HL-60/S4 treated with retinoic acid at 250 ng/mL for 4 days and 3 days (cell line): Measurements from ENCODE around the gene OBSL1.

ENCODE experiments used
- in situ Hi-C: fragments of 300-500 bp; cut with MboI; formaldehyde crosslinking; loops from 2 replicates; pipeline ENCODE4 v1.7.0; 2022; ENCODE audit warnings: low sequenced_read_pairs

Gene OBSL1

DNA sequence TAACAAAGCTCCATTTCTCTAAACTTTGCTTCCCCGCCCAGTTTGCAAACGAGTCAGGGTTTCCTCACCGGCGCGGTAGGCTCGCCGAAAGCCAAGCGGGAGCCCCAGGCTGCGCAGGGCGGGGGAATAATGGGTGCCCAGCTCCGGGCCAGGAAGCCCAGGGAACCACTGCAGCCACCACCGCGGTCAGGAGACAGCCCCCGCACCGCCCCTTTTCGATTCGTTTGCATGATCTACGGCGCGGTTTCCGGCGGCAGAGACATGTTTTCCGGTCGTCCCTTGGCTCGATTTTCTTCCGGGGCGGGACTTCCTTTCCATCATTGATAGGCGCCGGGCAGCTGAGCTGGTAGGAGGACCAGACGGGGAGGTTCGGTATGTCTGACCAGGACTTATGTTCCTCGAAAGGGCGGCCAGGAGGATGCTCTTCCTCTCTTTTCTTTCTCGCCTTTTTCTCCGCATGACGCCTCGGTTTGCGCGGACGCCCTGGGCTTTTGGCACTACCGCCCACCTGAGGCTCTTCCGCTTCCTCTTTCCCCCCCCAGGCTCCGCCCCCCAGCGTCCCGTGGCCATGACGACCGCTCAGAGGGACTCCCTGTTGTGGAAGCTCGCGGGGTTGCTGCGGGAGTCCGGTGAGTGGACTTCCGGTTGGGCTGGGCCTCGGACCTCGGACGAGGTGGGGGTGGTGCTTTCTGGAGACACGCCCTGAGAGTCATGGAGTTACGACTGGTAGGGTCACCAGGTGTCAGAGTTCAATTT is 26.4 kb upstream of the OBSL1 start, which contains the start of gene STK11IP:
Gene STK11IP, plus strand, starts transcription at position 306 of the 756 bp plus-strand sequence. Its CDS starts 263 bp downstream, at position 569.
- in situ Hi-C loops, result no loop called here

DNA sequence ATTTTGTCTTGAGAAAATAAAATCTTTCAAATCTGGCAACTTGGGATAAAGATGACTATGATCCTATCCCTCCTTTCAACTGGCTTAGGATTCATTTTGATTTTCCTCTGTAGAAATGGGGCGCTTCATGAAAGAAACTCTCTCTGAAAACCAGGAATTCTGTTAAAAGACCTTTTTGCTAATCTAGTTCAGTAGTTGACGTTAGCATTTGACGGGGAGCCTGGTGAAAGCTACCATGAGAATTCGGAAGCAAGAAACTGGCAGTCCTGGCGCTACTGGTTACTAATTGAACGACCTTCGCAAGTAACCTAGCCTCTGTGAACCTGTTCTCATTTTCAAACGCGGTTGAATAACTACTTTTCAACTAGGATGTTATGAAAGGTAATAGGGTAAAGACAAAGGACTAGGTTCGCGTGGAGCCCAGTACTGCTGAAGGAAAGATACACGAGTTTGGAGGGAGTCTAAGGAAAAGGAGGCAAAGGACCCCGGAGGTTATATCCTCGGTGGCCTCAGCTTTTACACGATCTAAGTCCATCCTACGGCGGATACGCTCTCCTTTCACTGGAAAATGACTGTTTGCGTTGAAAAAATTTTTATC is 25.7 kb upstream of the OBSL1 start:
- in situ Hi-C loops, result no loop called here

DNA sequence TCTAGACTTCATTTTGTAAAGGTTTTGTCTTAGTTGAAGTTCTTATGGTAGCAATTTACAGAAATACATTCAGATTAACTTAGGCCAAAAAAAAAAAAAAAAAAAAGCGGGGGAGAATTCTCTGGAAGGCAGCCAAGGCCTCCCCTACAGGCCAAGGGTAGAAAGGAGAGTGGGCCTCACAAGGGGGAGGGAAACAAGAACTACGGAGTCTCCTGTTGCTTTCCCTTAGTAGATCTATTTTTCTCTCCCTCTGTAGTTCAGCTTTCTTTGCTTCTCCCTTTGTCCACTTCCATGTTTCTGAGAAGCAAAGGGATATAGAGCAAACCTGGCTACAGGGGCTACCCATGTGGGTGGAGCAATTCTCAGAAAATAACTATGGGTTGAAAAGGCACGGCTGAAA is 23.9 kb upstream of the OBSL1 start:
- in situ Hi-C loops, result no loop called here

DNA sequence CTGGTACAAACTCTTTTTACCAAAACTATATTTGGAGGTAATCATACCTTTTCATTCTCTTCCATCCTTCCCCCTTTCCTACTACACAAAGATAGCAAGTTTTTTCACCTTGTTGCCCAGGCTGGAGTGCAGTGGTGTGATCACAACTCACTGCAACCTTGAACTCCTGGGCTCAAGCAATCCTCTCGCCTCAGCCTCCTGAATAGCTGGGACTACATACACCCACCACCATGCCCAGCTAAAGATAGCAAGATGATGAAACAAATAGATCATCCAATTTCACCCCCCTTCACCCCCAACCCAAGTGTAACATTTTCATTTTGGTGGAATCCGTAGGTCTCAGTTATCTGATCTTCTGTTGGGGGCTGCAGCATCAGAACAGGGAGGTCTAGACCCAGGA is 21.8 kb upstream of the OBSL1 start:
- in situ Hi-C loops, result no loop called here

DNA sequence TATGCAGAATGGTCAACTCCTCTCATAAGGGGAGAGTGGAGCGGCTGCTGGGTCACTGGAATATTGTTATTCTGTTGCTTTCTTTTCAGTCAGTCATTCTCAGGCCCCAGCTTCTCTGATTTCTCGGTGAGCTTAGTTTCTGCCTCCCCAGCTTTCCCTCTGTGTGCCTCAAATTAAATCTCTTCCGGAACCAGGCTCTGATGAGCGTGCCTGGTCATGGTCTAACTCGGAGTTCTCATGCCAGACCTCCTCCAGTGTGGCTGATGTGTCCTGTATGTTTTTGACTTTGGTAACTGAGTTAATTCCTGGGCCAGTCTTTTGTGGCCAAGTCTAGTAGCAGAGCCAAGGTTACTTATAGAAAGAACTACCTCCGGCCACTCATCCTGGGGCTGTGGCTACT is 21.4 kb upstream of the OBSL1 start:
- in situ Hi-C loops, result no loop called here

DNA sequence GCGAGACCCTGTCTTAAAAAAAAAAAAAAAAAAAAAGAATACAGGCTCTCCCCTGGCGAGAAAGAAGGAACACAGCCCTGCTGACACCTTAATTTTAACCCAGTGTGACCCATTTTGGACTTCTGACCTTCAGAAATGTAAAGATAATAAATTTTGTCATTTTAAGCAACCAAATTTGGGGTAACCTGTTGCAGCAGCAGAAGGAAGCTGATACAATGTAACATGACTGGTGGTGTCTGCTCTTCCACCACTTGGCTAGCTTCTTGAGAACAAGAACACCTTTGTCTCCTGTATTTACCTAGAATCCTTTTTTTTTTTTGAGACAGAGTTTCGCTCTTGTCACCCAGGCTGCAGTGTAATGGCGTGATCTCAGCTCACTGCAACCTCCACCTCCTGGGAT is 19.8 kb upstream of the OBSL1 start:
- in situ Hi-C loops, result no loop called here

DNA sequence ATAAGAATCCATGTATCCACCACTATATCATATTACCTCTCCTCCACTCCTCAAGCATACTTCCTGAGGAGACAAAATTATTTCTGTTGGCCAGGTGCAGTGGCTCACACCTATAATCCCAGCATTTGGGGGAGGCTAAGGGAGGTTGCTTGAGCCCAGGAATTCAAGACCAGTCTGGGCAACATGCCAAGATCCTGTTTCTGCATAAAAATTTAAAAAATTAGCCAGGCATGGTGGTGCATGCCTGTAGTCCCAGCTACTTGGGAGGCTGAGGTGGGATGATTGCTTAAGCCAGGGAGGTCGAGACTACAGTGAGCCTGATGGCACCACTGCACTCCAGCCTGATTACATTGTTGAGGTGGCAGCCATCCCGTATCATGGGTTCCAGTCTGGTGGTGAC is 10.0 kb upstream of the OBSL1 start:
- in situ Hi-C loops, result no loop called here

DNA sequence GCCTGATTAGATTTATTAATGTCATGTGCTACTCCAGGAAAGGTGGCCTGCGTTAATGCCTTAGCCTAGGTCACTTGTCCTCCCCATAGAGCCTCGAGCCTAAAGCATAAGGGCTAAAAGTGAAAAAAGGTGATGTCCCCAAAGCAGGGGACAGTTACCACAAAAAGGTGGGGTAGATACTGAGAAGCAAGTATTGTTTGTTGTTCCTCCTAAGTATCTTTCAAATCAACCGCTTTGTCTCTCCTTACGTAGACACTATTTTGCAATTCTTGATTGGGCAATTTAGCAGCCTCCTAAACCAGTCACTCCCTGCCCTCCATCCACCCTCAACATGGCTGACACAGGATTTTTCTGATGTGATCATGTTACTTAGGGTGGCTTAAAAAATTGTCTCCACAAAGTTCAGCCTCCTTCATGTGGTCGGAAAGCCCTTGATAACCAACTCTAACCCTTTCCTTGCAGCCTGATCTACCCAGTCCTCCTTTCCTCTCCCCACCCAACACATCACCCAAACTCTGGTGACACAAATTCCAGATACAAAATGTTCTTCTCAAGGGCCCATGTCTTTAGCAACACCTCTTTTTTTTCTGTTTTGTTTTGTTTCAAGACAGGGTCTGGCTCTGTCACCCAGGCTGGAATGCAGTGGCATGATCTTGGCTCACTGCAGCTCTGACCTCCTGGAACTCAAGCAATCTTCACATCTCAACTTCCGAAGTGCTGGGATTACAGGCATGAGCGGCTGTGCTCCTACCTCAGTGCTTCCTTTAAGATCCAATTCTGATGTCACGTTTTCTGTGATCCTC is 7.7 kb upstream of the OBSL1 start:
- in situ Hi-C loops, result no loop called here

DNA sequence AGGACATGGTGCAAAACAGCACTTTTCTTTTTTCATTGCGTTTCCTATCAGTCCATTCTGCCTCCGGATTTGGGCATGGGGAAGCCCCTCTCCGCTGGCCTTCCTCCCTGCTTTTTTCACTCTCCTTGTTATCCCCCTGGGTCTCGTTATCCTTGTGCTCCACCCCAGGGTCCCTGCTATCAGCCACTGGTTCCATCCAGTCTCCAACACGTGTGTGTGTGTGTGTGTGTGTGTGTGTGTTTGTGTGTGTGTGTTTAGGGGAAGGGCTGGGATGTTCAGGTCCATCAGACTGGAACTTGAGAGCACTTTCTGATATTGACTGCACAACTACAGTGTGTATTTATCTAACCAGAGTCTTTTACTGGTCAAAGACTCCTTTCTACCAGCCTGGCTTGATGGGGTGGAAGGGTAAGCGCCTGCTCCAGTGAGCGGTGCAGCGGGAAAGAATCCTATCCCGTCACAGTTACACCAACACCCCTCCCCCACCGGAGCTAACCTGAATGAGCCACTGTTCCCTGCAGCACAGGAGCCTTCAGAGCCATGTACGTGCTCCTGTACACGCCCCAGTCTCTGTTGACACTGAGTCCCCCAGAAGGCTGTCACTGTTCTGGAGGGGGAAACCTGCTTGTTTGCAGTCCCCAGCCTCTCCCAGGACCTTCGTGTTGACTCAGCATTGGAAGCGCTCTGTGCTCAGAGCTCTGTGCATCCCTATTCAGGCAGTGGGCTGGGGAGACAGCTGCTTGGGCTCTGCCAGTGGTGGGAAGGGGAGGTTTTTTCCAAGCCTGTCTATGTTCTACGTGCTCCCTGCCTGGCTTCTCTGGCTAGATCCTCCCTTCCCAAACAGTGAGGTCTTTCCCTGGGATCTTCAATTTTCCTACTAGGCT is 5.4 kb upstream of the OBSL1 start:
- in situ Hi-C loops, result no loop called here

DNA sequence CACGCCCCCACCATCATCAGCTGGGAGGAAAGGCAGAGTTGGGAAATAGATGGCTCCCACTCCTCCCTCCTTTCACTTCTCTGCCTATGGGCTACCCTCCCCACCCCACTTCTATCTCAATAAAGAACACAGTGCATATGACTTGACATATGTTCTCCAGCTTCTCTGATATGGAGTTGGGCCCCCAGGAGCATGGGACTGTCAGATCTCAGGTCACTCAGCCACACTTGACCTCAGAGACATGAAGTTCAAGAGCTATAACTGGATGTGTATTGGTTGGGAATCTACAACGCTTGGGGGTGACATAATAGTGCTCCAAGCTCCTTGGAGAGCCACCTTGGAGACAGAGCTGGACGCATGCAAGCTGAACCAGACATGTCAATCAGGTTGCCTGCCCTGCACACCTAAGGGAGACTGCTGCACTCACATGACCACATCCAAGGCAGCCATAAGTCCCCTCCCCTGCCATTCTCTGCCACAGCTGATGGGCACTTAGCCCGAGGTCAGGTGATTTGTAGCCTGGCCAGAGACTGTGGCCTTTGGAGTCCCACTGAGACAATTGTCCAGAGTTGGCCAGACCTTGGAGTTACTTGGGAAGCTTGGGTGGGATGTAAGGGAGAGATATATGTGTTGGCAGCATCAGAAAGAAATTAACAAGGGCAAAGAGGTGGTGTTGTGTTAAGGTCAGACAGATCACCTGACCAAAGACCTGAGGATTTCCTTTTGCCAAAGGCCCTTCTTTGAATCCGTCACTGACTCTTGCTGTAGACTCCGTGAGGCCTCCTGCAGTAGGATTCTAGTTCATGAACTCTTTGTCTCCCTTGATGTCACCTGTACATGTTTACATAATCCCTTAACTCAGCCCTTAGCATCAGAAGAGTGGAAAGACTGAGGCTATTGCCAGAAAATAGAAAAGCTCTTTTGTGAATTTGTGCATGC is 4.5 kb upstream of the OBSL1 start:
- in situ Hi-C loops, result no loop called here

DNA sequence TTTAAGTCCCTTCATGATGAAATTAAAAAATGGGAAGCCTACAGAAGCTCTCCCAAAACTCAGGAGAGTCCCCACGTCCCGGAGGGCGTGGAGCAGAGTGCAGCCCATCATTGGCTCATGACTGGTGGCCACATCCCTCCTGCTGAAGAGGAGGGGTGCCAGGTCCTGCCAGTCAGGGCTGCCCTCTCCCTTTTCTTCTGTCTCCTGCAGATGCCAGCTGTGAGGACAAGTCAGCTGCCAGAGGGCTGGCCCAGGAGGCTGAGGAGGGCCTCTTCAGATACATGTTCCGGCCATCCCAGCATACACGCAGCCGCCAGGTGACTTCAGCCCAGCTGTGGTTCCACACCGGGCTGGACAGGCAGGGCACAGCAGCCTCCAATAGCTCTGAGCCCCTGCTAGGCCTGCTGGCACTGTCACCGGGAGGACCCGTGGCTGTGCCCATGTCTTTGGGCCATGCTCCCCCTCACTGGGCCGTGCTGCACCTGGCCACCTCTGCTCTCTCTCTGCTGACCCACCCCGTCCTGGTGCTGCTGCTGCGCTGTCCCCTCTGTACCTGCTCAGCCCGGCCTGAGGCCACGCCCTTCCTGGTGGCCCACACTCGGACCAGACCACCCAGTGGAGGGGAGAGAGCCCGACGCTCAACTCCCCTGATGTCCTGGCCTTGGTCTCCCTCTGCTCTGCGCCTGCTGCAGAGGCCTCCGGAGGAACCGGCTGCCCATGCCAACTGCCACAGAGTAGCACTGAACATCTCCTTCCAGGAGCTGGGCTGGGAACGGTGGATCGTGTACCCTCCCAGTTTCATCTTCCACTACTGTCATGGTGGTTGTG is 3.4 kb upstream of the OBSL1 start:
- in situ Hi-C loops, result no loop called here

DNA sequence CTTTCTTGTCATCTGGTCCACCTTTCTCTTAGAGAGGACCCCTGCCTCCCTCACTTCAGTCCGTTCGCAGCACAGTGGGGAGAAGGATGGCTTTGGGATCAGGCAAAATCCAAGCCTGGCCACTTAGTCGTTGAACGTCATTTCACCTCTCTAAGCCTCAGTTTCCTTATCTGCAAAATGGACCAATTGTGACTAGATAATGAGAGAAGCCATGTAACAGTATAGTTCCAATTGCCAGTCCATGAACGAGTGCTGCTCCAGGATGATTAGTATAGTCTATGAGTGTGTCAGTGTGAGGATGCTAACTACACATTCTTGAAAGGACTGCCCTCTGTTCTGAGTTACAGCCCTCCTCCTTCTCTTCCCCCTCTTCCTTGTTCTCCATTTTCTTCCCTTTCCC is 1.8 kb upstream of the OBSL1 start:
- in situ Hi-C loops, result no loop called here

DNA sequence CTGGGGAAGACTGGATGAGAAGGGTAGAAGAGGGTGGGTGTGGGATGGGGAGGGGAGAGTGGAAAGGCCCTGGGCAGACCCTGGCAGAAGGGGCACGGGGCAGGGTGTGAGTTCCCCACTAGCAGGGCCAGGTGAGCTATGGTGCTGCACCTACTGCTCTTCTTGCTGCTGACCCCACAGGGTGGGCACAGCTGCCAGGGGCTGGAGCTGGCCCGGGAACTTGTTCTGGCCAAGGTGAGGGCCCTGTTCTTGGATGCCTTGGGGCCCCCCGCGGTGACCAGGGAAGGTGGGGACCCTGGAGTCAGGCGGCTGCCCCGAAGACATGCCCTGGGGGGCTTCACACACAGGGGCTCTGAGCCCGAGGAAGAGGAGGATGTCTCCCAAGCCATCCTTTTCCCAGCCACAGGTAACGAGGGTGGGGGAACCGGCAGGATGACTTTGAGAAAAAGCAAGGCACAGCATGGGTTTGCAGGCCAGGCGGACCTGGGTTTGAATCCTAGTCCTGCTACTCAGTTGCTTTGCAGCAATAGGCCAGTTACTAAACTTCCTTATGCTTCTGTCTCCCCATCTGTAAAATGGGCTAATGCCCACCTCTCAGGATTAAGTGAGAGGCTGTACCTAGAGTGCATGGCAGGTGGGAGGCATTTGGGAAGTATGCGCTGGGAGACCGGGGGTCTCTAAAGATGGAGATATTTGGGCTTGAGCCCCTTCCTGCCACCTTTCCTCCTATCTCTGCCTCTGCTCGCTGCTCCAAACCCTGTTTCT is 1.1 kb upstream of the OBSL1 start, which contains the start of gene INHA:
Gene INHA, plus strand, starts transcription at position 74 of the 765 bp plus-strand sequence. Its CDS starts 65 bp downstream, at position 139.
- in situ Hi-C loops, result no loop called here

DNA sequence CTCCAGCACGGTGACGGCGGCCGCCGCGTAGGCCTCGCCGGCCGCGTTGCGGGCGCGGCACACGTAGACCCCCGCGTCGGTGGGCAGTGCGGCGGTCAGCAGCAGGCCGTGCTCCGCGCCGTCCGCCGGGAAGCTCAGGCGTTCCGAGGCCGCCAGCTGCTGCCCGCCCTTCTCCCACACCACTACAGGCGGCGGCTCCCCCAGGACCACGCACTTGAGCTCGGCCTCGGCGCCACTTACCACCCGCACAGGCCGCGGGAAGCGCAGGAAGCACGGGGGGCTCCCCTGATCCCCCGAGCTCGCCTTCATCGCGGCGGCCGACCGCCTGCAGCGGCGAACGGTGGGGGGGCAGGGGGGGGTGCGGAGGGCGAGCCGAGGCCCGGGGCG is 422 bp downstream of the OBSL1 start:
- in situ Hi-C loops, result no loop called here

DNA sequence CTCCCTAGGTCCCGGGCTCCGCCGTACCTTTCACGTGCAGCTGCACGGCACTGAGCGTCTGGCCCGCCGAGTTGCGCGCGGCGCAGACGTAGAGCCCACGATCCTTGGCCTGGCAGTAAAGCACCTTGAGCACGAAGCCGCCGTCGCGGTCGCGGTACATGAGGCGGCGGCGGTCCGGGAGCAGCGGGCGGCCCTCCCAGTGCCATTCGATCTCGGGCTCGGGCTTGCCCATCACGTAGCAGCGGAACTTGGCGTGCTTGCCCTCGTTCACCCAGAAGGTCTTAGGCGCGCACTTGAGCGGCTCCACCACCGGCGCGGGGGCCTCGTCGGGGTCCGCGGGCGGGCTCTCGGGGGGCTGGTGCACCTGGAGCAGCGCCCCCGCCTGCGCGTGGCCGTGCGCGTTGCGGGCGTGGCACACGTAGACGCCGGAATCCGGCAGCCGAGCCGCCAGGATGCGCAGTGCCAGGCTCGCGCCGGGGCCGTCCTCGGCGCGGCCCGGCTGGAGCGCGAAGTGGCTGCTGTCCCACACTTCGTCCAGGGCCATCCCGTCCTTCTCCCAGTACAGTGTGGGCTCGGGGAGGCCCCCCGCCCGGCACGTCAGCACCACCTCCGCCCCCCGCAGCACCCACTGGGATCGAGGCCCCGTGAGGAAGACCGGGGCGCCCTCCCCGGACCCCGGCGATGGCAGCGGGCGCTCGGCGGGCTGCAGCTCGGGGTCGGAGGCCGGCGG is 980 bp downstream of the OBSL1 start:
- in situ Hi-C loops, result no loop called here

DNA sequence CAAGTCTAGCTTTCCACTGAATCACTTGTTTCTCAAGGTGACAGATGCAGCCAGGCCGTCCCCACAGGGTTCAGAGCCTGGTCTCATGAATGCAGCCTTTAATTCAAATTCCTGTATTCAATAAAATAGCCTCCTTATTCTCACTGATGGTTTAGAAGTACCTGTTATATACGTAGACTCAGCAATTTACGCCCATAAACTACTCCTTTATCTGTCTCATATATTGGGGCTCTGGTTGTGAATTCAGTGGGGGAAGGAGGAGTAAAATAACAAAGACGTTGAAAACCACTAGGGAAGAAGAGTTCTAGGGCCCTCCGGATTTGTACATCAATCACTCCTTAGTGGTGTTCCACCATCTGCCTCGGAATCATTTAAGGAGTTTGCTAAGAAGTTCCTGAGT is 1.7 kb downstream of the OBSL1 start:
- in situ Hi-C loops, result no loop called here

DNA sequence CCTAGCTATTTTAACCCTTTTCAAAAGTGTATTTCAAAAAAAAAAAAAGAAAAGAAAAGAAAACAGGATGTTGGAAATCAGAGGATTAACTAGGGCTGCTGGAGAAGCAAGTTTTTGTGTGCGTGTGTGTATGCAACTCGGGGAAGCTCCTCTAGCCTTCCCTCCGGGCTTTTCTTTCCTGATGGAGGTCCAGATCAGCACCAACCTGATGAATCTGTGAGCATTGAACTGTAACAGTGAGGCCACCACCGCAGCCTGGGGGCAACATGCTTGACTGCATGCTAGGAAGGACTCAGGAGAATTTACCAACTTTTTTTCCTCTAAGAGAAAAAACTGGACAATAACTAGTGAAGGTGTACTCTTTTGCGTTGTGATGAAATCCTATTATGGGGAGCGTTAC is 2.3 kb downstream of the OBSL1 start:
- in situ Hi-C loops, result no loop called here
